GM12878 (cell line): ENCODE measurements around the gene ADCY2.

ENCODE experiments used
- KDM1A ChIP-seq: fragments of 200-600 bp; sonication (generic); IDR thresholded peaks from 2 replicates; pipeline ENCODE4 v1.6.1; 2016; ENCODE audit warnings: borderline replicate concordance
- USF2 ChIP-seq: IDR thresholded peaks from 2 replicates; pipeline ENCODE4 v1.6.1; 2011; ENCODE audit warnings: low read depth, low read length, improper control_type of control experiment, borderline replicate concordance

GRCh38 chr5:7391814-7392692, 3.9 kb upstream of the ADCY2 start:
- TF ChIP-seq USF2 = no peak
- no peak for TF ChIP-seq KDM1A
